ENCODE results near the gene CSF3R. TPM values are rescaled to one million over a fixed set of nuclear protein-coding genes. Genes with fewer than 3 reads are reported as not detected.

CSF3R gene
- total and polyA plus RNA-seq, 2 of the 4 experiments (the other 2 are of a cell fraction) = not detected

DNA sequence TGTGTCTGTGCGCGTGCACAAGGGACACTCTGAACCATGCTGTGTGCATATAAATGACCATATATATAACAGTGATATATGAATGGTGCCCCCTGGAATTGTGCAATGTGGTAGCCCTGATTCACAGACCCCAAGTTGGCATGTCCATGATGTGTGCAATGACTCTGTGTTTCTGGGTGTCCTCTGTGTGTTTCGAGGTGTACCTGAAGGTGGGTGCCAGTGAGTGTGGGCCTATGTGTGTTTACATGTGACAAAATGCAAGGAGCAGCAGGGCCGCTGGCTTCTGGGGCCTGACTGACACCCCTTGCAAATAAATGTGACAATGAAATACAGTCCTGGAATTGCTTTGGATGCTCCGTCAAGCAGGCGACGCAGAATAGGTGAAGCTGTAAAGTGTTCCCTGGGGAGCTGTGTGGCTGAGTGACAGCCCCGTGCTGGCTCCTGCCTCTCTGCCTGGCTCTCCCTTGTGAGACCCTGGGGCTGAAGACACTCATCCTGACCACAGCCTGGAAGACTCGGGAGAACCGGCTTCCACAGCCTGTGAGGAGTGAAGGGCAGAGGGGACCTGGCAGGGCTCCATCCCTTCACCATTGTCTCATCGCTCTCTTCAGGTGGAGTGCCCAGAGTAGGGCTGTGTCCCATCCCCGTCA is 38.2 kb upstream of the CSF3R start:
- no peaks in the 10 kb centered on the region for H4K20me1 ChIP-seq (ENCODE audit: insufficient read depth, low read length)
- no peak overlapping the region for H3K23ac ChIP-seq (ENCODE audit: low read depth, low read length)
- no peak for ATAC-seq (ENCODE audit: low read depth)
- H3K4ac ChIP-seq (ENCODE audit: low read depth, low read length) = no peak overlapping the region
- H3K14ac ChIP-seq (replicated peaks; ENCODE audit: low read depth, low read length) = no peak overlapping the region
- no peak overlapping the region for H3K27ac ChIP-seq (ENCODE audit: insufficient read depth, low read length)
- dilution Hi-C loops (cut with HindIII; ENCODE audit: low sequenced_read_pairs, unreplicated experiment) = no loop called here
- in situ Hi-C loops (cut with MboI; ENCODE audit: low sequenced_read_pairs) = no loop called here
- no TSS peak for BruUV-seq (replicated peaks)
- TF ChIP-seq POLR2A (IDR thresholded peaks at IDR 0.05; ENCODE audit: low read depth, low read length) (no peak), MAZ (IDR thresholded peaks at IDR 0.05; ENCODE audit: borderline replicate concordance, low read depth, low read length) (no peak), NFE2L2 (IDR thresholded peaks at IDR 0.05; ENCODE audit: low read depth, low read length) (no peak), CHD1 (IDR thresholded peaks at IDR 0.05; ENCODE audit: low read depth, low read length) (no peak), CEBPB (IDR thresholded peaks at IDR 0.05; ENCODE audit: low read depth, low read length) (no peak), MXI1 (IDR thresholded peaks at IDR 0.05; ENCODE audit: borderline replicate concordance, low read depth, low read length) (no peak), MAFK (IDR thresholded peaks at IDR 0.05; ENCODE audit: low read depth, low read length) (no peak), SMC3 (IDR thresholded peaks at IDR 0.05; ENCODE audit: low read depth, low read length) (no peak), RCOR1 (IDR thresholded peaks at IDR 0.05; ENCODE audit: insufficient replicate concordance, low read length) (no peak), RFX5 (IDR thresholded peaks at IDR 0.05; ENCODE audit: low read depth, low read length) (no peak), FOS (IDR thresholded peaks at IDR 0.05; ENCODE audit: low read depth, low read length) (no peak), BHLHE40 (IDR thresholded peaks at IDR 0.05; ENCODE audit: low read depth, low read length) (no peak)
- TF ChIP-seq, protein P1, sequence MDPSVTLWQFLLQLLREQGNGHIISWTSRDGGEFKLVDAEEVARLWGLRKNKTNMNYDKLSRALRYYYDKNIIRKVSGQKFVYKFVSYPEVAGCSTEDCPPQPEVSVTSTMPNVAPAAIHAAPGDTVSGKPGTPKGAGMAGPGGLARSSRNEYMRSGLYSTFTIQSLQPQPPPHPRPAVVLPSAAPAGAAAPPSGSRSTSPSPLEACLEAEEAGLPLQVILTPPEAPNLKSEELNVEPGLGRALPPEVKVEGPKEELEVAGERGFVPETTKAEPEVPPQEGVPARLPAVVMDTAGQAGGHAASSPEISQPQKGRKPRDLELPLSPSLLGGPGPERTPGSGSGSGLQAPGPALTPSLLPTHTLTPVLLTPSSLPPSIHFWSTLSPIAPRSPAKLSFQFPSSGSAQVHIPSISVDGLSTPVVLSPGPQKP (IDR thresholded peaks at IDR 0.05; ENCODE audit: borderline replicate concordance, low read depth, low read length) = no peak
- TF ChIP-seq, protein P2, sequence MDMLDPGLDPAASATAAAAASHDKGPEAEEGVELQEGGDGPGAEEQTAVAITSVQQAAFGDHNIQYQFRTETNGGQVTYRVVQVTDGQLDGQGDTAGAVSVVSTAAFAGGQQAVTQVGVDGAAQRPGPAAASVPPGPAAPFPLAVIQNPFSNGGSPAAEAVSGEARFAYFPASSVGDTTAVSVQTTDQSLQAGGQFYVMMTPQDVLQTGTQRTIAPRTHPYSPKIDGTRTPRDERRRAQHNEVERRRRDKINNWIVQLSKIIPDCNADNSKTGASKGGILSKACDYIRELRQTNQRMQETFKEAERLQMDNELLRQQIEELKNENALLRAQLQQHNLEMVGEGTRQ (IDR thresholded peaks at IDR 0.05; ENCODE audit: low read depth, low read length) = no peak
- H2BK15ac ChIP-seq (ENCODE audit: low read depth, low read length) = no peak overlapping the region
- no peak overlapping the region for H2AK9ac ChIP-seq (replicated peaks; ENCODE audit: low read depth, low read length, poor library complexity)
- WGBS, 2 experiments (ENCODE audit: extremely low coverage in 2 of 2, insufficient read length in 1 of 2) = 21% methylated on average over 2 of the region's 12 CpGs; no CpG with 5 or more reads in 1 of the 2 experiments
- no peaks in the 10 kb centered on the region for H3K9me1 ChIP-seq (ENCODE audit: insufficient read depth, low read length)
- H3K4me1 ChIP-seq (ENCODE audit: control insufficient read depth, insufficient read depth, low read length) = no peaks in the 10 kb centered on the region
- CTCF ChIA-PET = no interaction called here
- H4K5ac ChIP-seq (ENCODE audit: low read depth, low read length) = no peak overlapping the region
- no peaks in the 10 kb centered on the region for H3K36me3 ChIP-seq (ENCODE audit: control insufficient read depth, insufficient read depth, low read length)
- H2BK120ac ChIP-seq (ENCODE audit: low read depth, low read length) = no peak overlapping the region
- no peak overlapping the region for H4K8ac ChIP-seq (ENCODE audit: low read depth in 2 of 2, low read length in 2 of 2)
- no peak overlapping the region for H2AFZ ChIP-seq (replicated peaks; ENCODE audit: low read length, poor library complexity)
- H3K4me3 ChIP-seq (ENCODE audit: insufficient read depth, low read depth, low read length) = no peak overlapping the region
- H3K9me3 ChIP-seq (ENCODE audit: control insufficient read depth, insufficient read depth, low read length) = no peaks in the 10 kb centered on the region
- DNase-seq = no peak
- no peak overlapping the region for H2BK20ac ChIP-seq (ENCODE audit: low read depth, low read length)
- no peak overlapping the region for H2AK5ac ChIP-seq (ENCODE audit: low read depth, low read length)
- H3K79me1 ChIP-seq (ENCODE audit: low read depth in 1 of 2, low read length in 2 of 2) = no peaks in the 10 kb centered on the region
- H3K9ac ChIP-seq (ENCODE audit: low read depth, low read length) = no peak overlapping the region
- H3K27me3 ChIP-seq (ENCODE audit: control insufficient read depth, insufficient read depth, low read length) = no peaks in the 10 kb centered on the region; the same call in 1 of the 2 replicates
- intact Hi-C loops (cut with micrococcal nuclease) = no loop called here
- POLR2A ChIA-PET (ENCODE audit: unreplicated experiment) = no interaction called here
- no peak overlapping the region for H2BK5ac ChIP-seq (ENCODE audit: low read depth, low read length, poor library complexity, severe bottlenecking)
- H3K18ac ChIP-seq (ENCODE audit: low read depth, low read length) = no peak overlapping the region
- H3K56ac ChIP-seq (ENCODE audit: extremely low read depth, insufficient read depth, low read length) = no peak overlapping the region
- no peak overlapping the region for H3K4me2 ChIP-seq (ENCODE audit: low read depth, low read length)
- H4K91ac ChIP-seq (ENCODE audit: insufficient read depth, low read depth, low read length) = no peak overlapping the region

Measured in IMR-90 (cell line).